Measurements from ENCODE around the gene FOXI1.
"Not testable (repeated sequence)": the region's sequence is repeated elsewhere in the genome, so short reads cannot be mapped to it uniquely, and the experiment has no call there.

FOXI1 gene

DNA sequence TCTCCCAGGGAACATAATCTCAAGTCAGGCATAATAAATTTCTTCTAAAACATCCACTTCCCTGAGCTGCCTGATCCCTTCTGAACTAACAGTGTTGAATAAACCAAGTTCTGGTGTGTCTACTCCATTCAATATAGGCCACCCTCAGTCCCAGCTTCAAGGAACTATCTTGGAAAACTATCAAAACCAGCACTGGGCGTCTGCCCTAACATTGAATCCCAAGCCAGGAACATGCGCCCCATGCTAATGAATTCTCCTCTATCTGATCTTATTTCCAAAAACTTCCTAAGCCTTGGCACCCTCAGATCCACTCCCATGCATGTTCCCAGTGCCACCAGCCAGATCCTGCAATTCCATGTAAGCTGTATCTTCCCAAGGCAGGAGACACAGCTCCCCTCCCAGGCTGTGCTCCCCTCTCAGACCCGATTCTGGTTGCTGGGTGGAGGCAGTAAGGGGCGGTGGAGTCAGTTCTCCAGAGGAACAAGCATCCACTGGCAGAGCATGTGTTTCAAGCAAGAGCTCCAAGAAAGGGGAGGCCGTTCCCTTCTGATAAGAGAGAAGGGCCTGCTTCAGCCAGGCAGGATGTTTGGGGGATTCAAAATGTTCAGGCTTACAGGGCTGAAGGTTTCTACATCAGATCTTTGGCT is 13.1 kb upstream of the FOXI1 start:
- DNase-seq (ENCODE audit: low spot score) = no peak

DNA sequence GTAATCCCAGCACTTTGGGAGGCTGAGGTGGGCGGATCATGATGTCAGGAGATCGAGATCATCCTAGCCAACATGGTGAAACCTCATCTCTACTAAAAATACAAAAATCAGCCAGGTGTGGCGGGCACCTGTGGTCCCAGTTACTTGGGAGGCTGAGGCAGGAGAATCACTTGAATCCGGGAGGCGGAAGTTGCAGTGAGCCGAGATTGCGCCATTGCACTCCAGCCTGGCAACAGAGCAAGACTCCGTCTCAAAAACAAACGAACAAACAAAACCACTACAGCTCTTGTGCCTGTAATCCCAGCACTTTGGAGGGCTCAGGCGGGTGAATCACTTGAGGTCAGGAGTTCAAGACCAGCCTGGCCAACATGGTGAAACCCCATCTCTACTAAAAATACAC is 11.4 kb upstream of the FOXI1 start:
- DNase-seq (ENCODE audit: low spot score) = not testable (repeated sequence)

DNA sequence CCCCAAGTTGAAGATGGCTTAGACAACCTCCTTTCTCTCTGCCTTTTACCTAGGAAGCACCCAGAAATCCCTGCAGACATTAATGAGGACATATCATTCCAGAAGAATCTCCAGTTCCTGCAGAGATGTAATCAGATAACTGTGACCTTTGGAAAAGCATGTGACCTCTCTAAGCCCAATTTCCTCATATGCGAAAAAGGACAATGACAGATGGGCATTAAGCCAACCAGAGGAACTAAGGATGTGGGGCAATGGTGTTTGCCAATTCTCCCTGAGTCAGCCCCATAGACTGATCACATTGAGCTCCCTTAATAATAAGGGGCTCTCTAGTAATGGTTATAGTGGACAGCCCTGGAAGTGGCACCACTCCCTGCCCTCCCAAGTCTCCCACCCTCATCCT is 10.1 kb upstream of the FOXI1 start:
- DNase-seq (ENCODE audit: low spot score) = no peak

- no peak for DNase-seq (ENCODE audit: low spot score)
These were observed 7.8 kb upstream of the FOXI1 start for GRCh38 chr5:170097934-170098333.

DNA sequence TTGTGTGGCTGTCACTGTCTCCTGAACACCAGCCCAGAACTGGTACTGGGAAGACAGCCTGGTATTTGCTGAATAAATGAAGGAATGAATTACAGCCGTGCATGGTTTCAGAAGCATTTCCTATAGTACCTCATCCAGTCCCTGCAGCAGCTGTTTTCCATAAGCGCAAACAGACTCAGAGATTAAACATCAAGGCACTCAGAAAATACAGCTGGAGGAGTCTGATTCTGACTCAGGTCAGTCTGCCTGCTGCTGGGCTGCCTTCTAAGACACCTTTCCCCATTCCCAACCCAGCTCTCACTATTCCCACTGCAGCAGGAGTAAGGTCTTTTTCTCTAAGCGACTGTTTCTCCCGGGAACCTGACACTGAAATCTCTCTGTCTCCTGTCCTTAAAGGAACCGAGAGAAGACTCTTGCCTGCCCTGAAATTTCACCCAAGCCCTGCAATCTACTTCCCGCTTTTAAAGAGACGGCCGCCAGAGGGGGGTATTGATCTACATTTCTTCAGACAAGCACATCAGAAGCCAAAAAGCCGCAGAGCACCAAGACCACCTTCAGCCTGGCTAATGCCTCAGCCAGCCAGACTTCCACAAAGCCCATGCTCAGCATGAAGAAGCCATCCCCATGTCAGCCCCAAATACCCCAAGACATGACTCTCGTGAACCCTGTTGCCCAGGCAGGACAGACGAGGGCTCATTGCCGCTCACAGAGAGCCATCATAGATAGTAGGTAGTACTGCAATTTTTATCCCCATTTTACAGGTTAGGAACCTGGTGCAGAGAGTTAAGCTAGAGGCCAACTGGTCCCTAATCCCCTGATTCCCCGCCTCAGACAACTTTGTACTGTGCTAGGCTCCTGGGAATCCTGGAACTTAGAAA is 5.4 kb upstream of the FOXI1 start:
- DNase-seq (ENCODE audit: low spot score) = peak; percentile 62

- no peak for DNase-seq (ENCODE audit: low spot score)
These were observed 2.2 kb upstream of the FOXI1 start for GRCh38 chr5:170103447-170103846.

- no peak for DNase-seq (ENCODE audit: low spot score)
These were observed 1.4 kb upstream of the FOXI1 start for GRCh38 chr5:170104299-170104698.

DNA sequence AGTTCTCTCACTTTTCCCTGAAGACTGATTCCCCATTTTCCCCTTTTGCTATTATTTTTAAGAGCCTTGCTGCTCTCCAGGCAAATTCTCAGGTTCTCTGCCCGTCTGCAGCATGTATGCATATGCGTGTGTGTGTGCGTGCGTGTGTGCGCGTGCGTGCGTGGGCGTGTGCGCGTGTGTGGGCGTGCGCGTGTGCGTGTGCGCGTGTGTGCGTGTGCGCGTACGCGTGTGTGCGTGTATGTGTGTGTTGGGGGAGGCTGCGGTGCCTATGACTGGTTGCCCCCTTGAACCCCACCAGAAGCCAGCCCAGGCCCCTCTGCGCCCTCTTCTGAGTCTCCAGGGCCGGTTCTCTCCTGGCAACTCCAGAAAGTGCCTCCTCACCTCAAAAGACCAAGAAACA is 987 bp upstream of the FOXI1 start:
- no peak for DNase-seq (ENCODE audit: low spot score)

DNA sequence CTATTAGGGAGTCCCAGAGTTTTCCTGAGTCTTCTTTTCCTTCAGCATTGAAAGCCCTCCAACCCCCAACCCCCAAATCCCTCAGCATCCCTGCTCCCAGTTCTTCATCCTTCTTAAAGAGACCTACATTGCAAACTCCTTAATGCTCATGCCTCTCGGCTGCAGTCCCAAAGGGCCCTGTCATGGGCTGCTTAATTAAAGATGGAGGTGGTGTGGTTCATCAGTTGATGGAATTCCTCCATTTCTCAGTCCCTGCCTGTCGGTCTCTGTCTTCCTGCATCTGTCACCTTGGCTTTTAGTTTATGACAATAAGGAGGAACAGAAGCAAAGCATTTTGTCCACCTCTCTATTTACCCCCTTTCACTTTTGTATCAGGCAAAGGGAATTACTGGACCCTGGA is 2.0 kb downstream of the FOXI1 start:
- no peak for DNase-seq (ENCODE audit: low spot score)

DNA sequence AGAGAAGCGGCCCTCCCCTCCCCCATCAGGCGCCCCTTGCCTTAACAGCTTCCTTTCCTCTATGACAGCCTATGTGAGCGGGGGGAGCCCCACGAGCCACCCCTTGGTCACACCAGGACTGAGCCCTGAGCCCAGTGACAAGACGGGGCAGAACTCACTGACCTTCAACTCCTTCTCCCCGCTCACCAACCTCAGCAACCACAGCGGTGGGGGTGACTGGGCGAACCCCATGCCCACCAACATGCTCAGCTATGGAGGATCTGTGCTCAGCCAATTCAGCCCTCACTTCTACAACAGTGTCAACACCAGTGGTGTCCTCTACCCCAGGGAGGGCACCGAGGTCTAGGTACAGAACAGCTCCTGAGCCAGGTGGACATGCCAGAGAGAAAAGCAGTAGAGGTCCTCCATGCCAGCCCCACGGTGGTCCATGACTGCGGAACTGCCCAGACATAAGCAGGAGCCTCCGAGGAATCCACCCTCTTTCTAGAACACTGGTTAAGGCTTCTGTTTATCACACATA is 2.6 kb downstream of the FOXI1 start:
- DNase-seq (ENCODE audit: low spot score) = no peak

GRCh38 chr5:170109059-170110031 is 3.6 kb downstream of the FOXI1 start:
- DNase-seq (ENCODE audit: low spot score) = no peak

GRCh38 chr5:170110403-170111087 is 4.8 kb downstream of the FOXI1 start:
- no peak for DNase-seq (ENCODE audit: low spot score)

DNA sequence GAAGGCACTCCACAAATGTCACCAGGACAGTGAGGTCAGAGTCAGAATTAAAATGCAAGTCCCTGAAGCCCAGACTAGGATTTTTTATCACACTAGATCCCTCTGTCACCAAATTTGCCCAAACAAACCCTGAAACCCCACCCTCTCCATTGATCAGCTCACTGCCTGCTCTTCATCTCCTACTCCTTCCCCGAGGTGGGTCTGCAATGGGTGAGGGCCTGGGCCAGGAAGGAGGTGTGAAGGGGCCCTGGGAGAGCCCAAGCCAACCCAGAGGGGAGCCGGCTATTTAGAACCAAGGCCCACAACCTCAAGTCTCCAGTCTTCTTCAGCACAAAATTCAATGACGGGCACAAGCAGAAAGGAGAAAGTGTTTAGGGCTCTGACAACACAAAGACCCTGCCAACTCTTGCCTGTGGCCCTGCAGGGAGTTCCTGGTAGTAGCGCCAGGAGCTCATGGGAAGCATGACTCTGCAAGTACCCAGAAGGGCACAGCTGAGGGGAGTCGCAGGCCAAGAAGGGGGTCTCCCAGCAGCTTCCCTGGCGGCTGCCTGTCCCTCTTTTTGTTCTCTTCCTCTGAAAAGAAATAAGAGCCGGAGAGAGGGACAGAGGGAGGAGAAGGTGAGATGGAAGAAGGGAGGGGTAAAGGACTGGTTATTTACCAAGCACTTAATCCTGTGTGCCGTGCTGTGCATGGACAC is 5.5 kb downstream of the FOXI1 start:
- no peak for DNase-seq (ENCODE audit: low spot score)

DNA sequence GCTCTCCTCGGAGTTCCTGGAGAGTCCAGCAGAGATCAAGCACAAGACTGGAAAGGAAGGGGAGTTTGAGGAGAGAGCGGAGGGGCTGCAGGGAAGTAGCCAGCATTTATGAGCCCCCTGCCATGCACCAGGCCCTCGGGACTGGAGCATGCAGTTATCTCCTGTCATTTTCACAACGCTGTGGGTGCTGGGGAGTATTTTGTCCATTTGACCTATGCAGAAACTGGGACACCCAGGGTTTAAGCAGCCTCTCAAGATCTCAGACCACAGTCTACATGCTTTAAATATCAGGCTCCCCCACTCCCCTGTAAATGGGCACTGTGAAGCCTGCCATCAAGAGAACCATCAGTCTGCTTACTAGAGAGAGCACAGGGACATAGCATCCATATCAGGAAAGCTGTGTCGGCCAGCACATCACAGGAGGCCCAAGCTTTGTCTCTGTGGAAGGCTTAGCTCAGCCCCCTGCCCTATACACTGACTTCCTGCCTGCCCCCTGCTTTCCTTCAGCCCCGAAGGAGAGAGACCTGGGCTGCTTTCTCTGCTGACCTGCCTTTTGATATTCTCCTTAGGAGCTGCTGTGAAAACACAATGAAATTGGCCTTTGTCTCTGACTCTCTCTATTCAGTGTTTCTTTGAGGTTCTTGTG is 7.3 kb downstream of the FOXI1 start:
- no peak for DNase-seq (ENCODE audit: low spot score)

DNA sequence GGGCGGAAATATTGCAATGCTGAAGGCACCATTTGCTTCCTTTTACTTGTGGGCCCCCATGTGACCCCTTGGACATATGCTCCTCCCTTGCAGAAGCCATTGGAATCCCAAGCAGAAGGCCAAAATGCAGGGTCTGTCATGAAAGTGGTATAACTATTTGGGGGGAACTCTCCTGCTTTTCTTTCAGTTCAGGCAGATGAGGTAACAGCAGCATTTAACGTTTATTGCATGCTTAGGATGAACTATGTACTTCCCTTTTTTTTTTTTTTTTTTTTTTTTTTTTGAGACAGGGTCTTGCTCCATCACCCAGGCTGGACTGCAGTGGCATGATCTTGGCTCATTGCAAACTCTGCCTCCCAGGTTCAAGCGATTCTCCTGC is 7.8 kb downstream of the FOXI1 start:
- no peak for DNase-seq (ENCODE audit: low spot score)

DNA sequence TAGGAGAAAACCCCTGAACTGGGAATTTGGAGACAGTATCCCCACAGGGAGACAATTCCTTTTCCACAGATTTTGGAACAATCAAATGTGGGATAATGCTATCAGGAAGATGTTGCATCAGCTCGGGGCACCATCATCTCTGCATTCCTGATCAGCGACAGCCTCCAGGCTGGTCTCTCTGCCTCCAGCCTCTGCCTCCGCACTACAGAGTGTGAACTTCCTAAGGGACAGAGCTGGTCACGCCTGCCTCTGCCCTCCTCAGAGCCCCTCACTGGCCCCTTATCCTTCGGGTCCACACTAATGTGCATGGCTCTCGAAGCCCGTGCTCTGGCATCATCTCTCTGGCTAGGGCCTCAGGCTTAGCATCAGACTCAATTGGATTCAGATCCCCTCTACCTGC is 8.6 kb downstream of the FOXI1 start:
- DNase-seq (ENCODE audit: low spot score) = no peak

- no peak for DNase-seq (ENCODE audit: low spot score)
These were observed 10.2 kb downstream of the FOXI1 start for GRCh38 chr5:170115925-170116324.

GRCh38 chr5:170117736-170118135 is 12.0 kb downstream of the FOXI1 start:
- DNase-seq (ENCODE audit: low spot score) = no peak

DNA sequence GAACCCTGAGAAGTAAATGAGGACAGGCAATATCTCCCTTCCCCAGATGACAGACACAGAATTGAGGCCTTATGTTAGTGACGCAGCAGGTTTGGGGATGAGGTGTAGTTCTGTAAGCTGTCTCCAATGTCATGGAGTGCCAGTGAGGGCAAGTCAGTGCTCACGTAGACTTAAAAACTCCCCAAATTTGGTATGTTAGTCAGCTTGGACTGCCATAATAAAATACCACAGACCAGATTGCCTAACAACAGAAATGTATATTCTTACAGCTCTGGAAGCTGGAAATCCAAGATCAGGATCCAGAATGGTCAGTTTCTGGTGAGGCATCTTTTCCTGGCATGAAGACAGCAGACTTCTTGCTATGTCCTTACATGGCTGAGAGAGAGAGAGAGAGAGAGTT is 14.9 kb downstream of the FOXI1 start:
- DNase-seq (ENCODE audit: low spot score) = no peak

GRCh38 chr5:170121321-170121720 is 15.6 kb downstream of the FOXI1 start:
- DNase-seq (ENCODE audit: low spot score) = no peak

GRCh38 chr5:170126061-170126460 is 20.4 kb downstream of the FOXI1 start:
- DNase-seq (ENCODE audit: low spot score) = no peak

Data from CD4-positive, alpha-beta T cell treated with Interleukin-2 at 100 ng/mL for 4 hours (primary cell).